Tibial nerve (tissue), 4 donors: ENCODE results near the gene DOC2B. TPM values are rescaled to one million over a fixed set of nuclear protein-coding genes. Genes with fewer than 3 reads are reported as not detected.

Experiments
- DNase-seq, 2 donors: peaks; one replicate each; pipeline ENCODE4 v3.0.0-alpha.2; 2019; ENCODE audit warnings: low spot score in 2 of 2
- H3K27ac ChIP-seq, 4 donors: fragments of 200-600 bp; sonication (generic) in 3 of 4; one replicate each; pipeline ENCODE4 v1.5.1; 2017 to 2019; ENCODE audit warnings: mild to moderate bottlenecking in 1 of 4
- H3K27me3 ChIP-seq, 2 donors: fragments of 200-600 bp; sonication (generic) in 1 of 2; one replicate each; pipeline versions ENCODE4 v1.5.1 to v1.6.0; 2017 to 2019
- H3K36me3 ChIP-seq, 3 donors: fragments of 200-600 bp; sonication (generic); one replicate each; pipeline ENCODE4 v1.5.1; 2018 to 2019
- H3K4me1 ChIP-seq, 4 donors: fragments of 200-600 bp; sonication (generic) in 3 of 4; one replicate each; pipeline ENCODE4 v1.5.1; 2017 to 2019
- H3K4me3 ChIP-seq, 4 donors: fragments of 200-600 bp; sonication (generic) in 3 of 4; one replicate each; pipeline ENCODE4 v1.5.1; 2017 to 2019; ENCODE audit warnings: mild to moderate bottlenecking in 1 of 4, moderate library complexity in 1 of 4
- H3K9me3 ChIP-seq, 4 donors: fragments of 200-600 bp; sonication (generic) in 3 of 4; one replicate each; pipeline ENCODE4 v1.5.1; 2017 to 2019
- CTCF ChIP-seq, 5 experiments: fragments of 200-600 bp in 3 of 5; fragments of 450-650 bp in 2 of 5; sonication (generic) in 3 of 5; IDR thresholded peaks; one replicate each; pipeline ENCODE4 v1.5.1; 2016 to 2019; ENCODE audit warnings: antibody characterized with exemption in 5 of 5, mild to moderate bottlenecking in 3 of 5, moderate library complexity in 2 of 5
- EP300 ChIP-seq, 2 donors: sonication (generic); formaldehyde crosslinking; IDR thresholded peaks; one replicate each; pipeline ENCODE4 v1.6.1; 2017; ENCODE audit warnings: antibody characterized with exemption in 2 of 2, mild to moderate bottlenecking in 1 of 2
- POLR2A ChIP-seq, 2 donors: fragments of 450-650 bp; IDR thresholded peaks; one replicate each; pipeline ENCODE4 v1.6.1; 2017; ENCODE audit warnings: antibody characterized with exemption in 2 of 2, mild to moderate bottlenecking in 2 of 2, moderate library complexity in 2 of 2
- WGBS, 2 donors: methylation state at CpG; one replicate each; pipeline ENCODE4 v1.1.5; 2018; 5-methylcytosine and 5-hydroxymethylcytosine counted together
- total RNA-seq, 4 donors: library from RNA; depleted of rRNA; stranded (reverse); fragments of >200 nt; gene quantifications; one replicate each; pipeline ENCODE4 v1.1.0, GENCODE V29; 2016

Gene DOC2B
- total RNA-seq, 4 donors from 2014 or later: 11.7 to 29.4 (median 16.0) TPM

- 86 to 94% methylated on average over 7 to 10 of the region's 10 CpGs for WGBS, 2 donors
- no peaks in the 10 kb centered on the region for H3K9me3 ChIP-seq
- H3K36me3 ChIP-seq: peaks cover 0 to 14% (median 0%) of the 10 kb centered on the region in 3 donors
- no peaks in the 10 kb centered on the region for H3K27me3 ChIP-seq
- no peak for DNase-seq
- H3K4me3 ChIP-seq: no peak overlapping the region
- TF ChIP-seq POLR2A (IDR thresholded peaks at IDR 0.05): no peak
- TF ChIP-seq CTCF (IDR thresholded peaks at IDR 0.05): no peak
- TF ChIP-seq EP300 (IDR thresholded peaks at IDR 0.05): no peak
- no peak overlapping the region for H3K27ac ChIP-seq
- no peaks in the 10 kb centered on the region for H3K4me1 ChIP-seq
Observed at GRCh38 chr17:214881-215331, 33.5 kb upstream of the DOC2B start.

- no peak for DNase-seq
- H3K9me3 ChIP-seq: peaks cover 0 to 8% (median 0%) of the 10 kb centered on the region in 4 donors
- peaks cover 0 to 14% (median 0%) of the 10 kb centered on the region in 3 donors for H3K36me3 ChIP-seq
- 87 to 89% methylated on average over 21 to 24 of the region's 25 CpGs for WGBS, 2 donors
- TF ChIP-seq EP300 (IDR thresholded peaks at IDR 0.05) (no peak), CTCF (IDR thresholded peaks at IDR 0.05) (no peak), POLR2A (IDR thresholded peaks at IDR 0.05) (no peak)
- H3K4me3 ChIP-seq: no peak overlapping the region
- no peaks in the 10 kb centered on the region for H3K4me1 ChIP-seq
- H3K27me3 ChIP-seq: no peaks in the 10 kb centered on the region
- H3K27ac ChIP-seq: no peak overlapping the region
Observed at GRCh38 chr17:213286-214105, 32.0 kb upstream of the DOC2B start.

GRCh38 chr17:210402-210801 is 29.0 kb upstream of the DOC2B start:
- TF ChIP-seq EP300 (IDR thresholded peaks at IDR 0.05) (no peak), POLR2A (IDR thresholded peaks at IDR 0.05) (no peak), CTCF (IDR thresholded peaks at IDR 0.05) (no peak)
- no peak overlapping the region for H3K4me3 ChIP-seq
- no peaks in the 10 kb centered on the region for H3K4me1 ChIP-seq
- 88 to 91% methylated on average over 8 of the region's 8 CpGs for WGBS, 2 donors
- H3K36me3 ChIP-seq: peaks cover 0 to 14% (median 0%) of the 10 kb centered on the region in 3 donors
- DNase-seq: no peak
- no peaks in the 10 kb centered on the region for H3K27me3 ChIP-seq
- H3K9me3 ChIP-seq: peaks cover 0 to 17% (median 0%) of the 10 kb centered on the region in 4 donors
- no peak overlapping the region for H3K27ac ChIP-seq

GRCh38 chr17:208429-208828 is 27.0 kb upstream of the DOC2B start:
- TF ChIP-seq POLR2A (IDR thresholded peaks at IDR 0.05) (no peak), CTCF (IDR thresholded peaks at IDR 0.05) (no peak), EP300 (IDR thresholded peaks at IDR 0.05) (no peak)
- Histone ChIP-seq H3K9me3 (peaks cover 0 to 17% (median 0%) of the 10 kb centered on the region in 4 donors), H3K4me1 (peaks cover 0 to 3% (median 0%) of the 10 kb centered on the region in 4 donors), H3K4me3 (no peak overlapping the region), H3K27ac (no peak overlapping the region), H3K27me3 (no peaks in the 10 kb centered on the region), H3K36me3 (peaks cover 0 to 11% (median 0%) of the 10 kb centered on the region in 3 donors)
- DNase-seq: no peak
- 86 to 99% methylated on average over 5 to 8 of the region's 8 CpGs for WGBS, 2 donors

GRCh38 chr17:207775-208174 is 26.3 kb upstream of the DOC2B start:
- Histone ChIP-seq H3K4me3 (no peak overlapping the region), H3K4me1 (peaks cover 0 to 3% (median 0%) of the 10 kb centered on the region in 4 donors), H3K27ac (no peak overlapping the region), H3K27me3 (no peaks in the 10 kb centered on the region), H3K9me3 (peaks cover 0 to 17% (median 0%) of the 10 kb centered on the region in 4 donors), H3K36me3 (peaks cover 0 to 11% (median 0%) of the 10 kb centered on the region in 3 donors)
- no peak for TF ChIP-seq EP300 (IDR thresholded peaks at IDR 0.05)
- no peak for TF ChIP-seq POLR2A (IDR thresholded peaks at IDR 0.05)
- no peak for TF ChIP-seq CTCF (IDR thresholded peaks at IDR 0.05)
- 87 to 95% methylated on average over 8 of the region's 8 CpGs for WGBS, 2 donors
- no peak for DNase-seq
